ENCODE results near the gene C1orf52. TPM values are rescaled to one million over a fixed set of nuclear protein-coding genes. Genes with fewer than 3 reads are reported as not detected.
A peak's percentile ranks its signal among the peaks of the same experiment; 100 is the strongest.

The C1orf52 gene
- total and polyA plus RNA-seq, 2 of the 13 experiments (the other 11 are each of a cell fraction or from before 2014, with no cell fraction given): 19.4 to 27.4 TPM

- no peak for TF ChIP-seq RERE (CRISPR knock-in tag; IDR thresholded peaks at IDR 0.05; ENCODE audit: low read depth)
- no peak for TF ChIP-seq YY1 (IDR thresholded peaks at IDR 0.05; ENCODE audit: insufficient read depth, insufficient replicate concordance, low read depth, low read length)
- TF ChIP-seq NR2F2 (IDR thresholded peaks at IDR 0.05; ENCODE audit: borderline replicate concordance, low read depth): no peak
- TF ChIP-seq RFX5 (IDR thresholded peaks at IDR 0.05; ENCODE audit: low read depth, low read length): no peak
- TF ChIP-seq SALL2 (CRISPR knock-in tag; IDR thresholded peaks at IDR 0.05): peak; percentile 39; the same call in 1 of the 2 replicates
- TF ChIP-seq ZXDC (CRISPR knock-in tag; IDR thresholded peaks at IDR 0.05): no peak
- no peak for TF ChIP-seq ZFP37 (CRISPR knock-in tag; IDR thresholded peaks at IDR 0.05; ENCODE audit: borderline replicate concordance)
- TF ChIP-seq ZBTB20 (CRISPR knock-in tag; IDR thresholded peaks at IDR 0.05; ENCODE audit: borderline replicate concordance, low read depth): no peak
- TF ChIP-seq ZNF446 (CRISPR knock-in tag; IDR thresholded peaks at IDR 0.05): peak; percentile 20; the same call in 1 of the 2 replicates
- no peak for TF ChIP-seq NCOR1 (IDR thresholded peaks at IDR 0.05; ENCODE audit: borderline replicate concordance, low read length)
- 0 out of 2 replicates have a peak, but pooled peaks have one; percentile 63 for TF ChIP-seq IRX3 (CRISPR knock-in tag; IDR thresholded peaks at IDR 0.05; ENCODE audit: borderline replicate concordance, low read depth)
- no peak for TF ChIP-seq NFE2 (CRISPR knock-in tag; IDR thresholded peaks at IDR 0.05)
- TF ChIP-seq, protein P1, sequence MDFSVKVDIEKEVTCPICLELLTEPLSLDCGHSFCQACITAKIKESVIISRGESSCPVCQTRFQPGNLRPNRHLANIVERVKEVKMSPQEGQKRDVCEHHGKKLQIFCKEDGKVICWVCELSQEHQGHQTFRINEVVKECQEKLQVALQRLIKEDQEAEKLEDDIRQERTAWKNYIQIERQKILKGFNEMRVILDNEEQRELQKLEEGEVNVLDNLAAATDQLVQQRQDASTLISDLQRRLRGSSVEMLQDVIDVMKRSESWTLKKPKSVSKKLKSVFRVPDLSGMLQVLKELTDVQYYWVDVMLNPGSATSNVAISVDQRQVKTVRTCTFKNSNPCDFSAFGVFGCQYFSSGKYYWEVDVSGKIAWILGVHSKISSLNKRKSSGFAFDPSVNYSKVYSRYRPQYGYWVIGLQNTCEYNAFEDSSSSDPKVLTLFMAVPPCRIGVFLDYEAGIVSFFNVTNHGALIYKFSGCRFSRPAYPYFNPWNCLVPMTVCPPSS (IDR thresholded peaks at IDR 0.05): no peak
- TF ChIP-seq CSRNP1 (CRISPR knock-in tag; IDR thresholded peaks at IDR 0.05): no peak
- TF ChIP-seq ZSCAN30 (CRISPR knock-in tag; IDR thresholded peaks at IDR 0.05): 0 out of 2 replicates have a peak, but pooled peaks have one; percentile 17
These were observed 57.9 kb downstream of the C1orf52 start (continued) for GRCh38 chr1:85201340-85202091.

Measured in HepG2 (cell line).